Activated T-cell treated with anti-CD3 and anti-CD28 coated beads, Interleukin-2, amount 50 U/mL, for 1 hour (primary cell): Measurements from ENCODE around the gene AMIGO2.

Experiments used
- DNase-seq: peaks from one replicate; pipeline ENCODE4 v3.0.0-alpha.2; 2020

The AMIGO2 gene

DNA sequence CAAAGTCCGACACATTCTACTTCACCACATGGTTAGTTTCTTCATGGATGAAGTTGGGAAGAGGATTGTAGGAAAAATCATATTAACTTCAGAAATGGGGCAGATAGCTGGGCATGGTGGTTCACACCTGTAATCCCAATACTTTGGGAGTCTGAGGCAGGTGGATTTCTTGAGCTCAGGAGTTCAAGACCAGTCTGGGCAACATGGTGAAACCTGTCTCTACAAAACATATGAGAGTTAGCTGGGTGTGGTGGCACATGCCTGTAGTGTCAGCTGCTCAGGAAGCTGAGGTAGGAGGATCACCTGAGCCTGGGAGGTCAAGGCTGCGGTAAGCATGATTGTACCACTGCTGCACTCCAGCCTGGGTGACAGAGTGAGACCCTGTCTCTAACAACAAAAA, 49.9 kb downstream of the AMIGO2 start:
- DNase-seq = no peak

- no peak for DNase-seq
Observed at GRCh38 chr12:47028981-47029708, 50.6 kb downstream of the AMIGO2 start.

DNA sequence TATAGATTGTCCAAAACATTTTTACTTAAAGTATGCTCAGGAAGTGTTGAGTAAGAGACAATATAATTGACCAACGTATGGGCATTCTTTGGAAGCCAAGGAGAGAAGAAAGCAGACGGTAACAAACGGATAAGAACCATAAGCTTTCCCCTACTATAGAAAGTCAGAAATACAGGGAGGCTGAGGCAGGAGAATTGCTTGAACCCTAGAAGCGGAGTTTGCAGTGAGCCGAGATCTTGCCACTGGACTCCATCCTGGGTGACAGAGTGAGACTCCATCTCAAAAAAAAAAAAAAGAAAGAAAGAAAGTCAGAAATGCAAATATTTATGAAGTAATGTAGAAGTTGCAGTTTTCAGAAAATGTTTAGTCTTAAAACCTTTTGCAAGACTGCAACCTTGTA, 51.6 kb downstream of the AMIGO2 start:
- no peak for DNase-seq
